H1 (cell line): Measurements from ENCODE around the gene TRA2A. TPM values are rescaled to one million over a fixed set of nuclear protein-coding genes. Genes with fewer than 3 reads are reported as not detected.
A peak's percentile ranks its signal among the peaks of the same experiment; 100 is the strongest.

Source experiments
- BCL11A ChIP-seq, 2 experiments: IDR thresholded peaks; one replicate each; pipeline ENCODE4 v1.6.1; 2011; ENCODE audit warnings: low read depth in 2 of 2, low read length in 2 of 2, mild to moderate bottlenecking in 2 of 2
- BRCA1 ChIP-seq: IDR thresholded peaks from 2 replicates; pipeline ENCODE4 v1.6.1; 2012; ENCODE audit warnings: low read depth, low read length, improper control_type of control experiment
- CBX5 ChIP-seq: fragments of 300-800, 300-1000 bp; sonication (generic); IDR thresholded peaks from 2 replicates; pipeline ENCODE4 v1.7.1; 2016; ENCODE audit warnings: antibody characterized with exemption, low read length, low read depth
- CHD2 ChIP-seq: IDR thresholded peaks from 2 replicates; pipeline ENCODE4 v1.6.1; 2012; ENCODE audit warnings: low read length, improper control_type of control experiment
- CTCF ChIP-seq, 3 experiments: IDR thresholded peaks; 1 replicate in 2 of 3; 2 replicates in 1 of 3; pipeline versions ENCODE4 v1.5.1 to v1.6.1; 2011; ENCODE audit warnings: low read length in 3 of 3, mild to moderate bottlenecking in 3 of 3, inconsistent platforms in 2 of 3, low read depth in 1 of 3, moderate library complexity in 1 of 3; ENCODE audit not compliant: insufficient read depth in 1 of 3; ENCODE audit errors: control extremely low read depth in 1 of 3
- E2F6 ChIP-seq: IDR thresholded peaks from 2 replicates; pipeline ENCODE4 v1.6.1; 2012; ENCODE audit warnings: inconsistent platforms
- EP300 ChIP-seq, 2 experiments: IDR thresholded peaks; 1 replicate in 1 of 2; 2 replicates in 1 of 2; pipeline ENCODE4 v1.6.1; 2011 to 2012; ENCODE audit warnings: low read depth in 2 of 2, low read length in 2 of 2, mild to moderate bottlenecking in 2 of 2, borderline replicate concordance in 1 of 2, inconsistent platforms in 1 of 2, moderate library complexity in 1 of 2
- EZH2 ChIP-seq: fragments of 200-600 bp; sonication (generic); IDR thresholded peaks from 2 replicates; pipeline ENCODE4 v1.7.1; 2012; ENCODE audit warnings: low read depth, mild to moderate bottlenecking, moderate library complexity, low read length, inconsistent platforms; ENCODE audit not compliant: severe bottlenecking
- FOSL1 ChIP-seq: IDR thresholded peaks from 2 replicates; pipeline ENCODE4 v1.6.1; 2011; ENCODE audit warnings: mild to moderate bottlenecking, low read depth, low read length, moderate library complexity; ENCODE audit not compliant: insufficient read depth
- KDM1A ChIP-seq: fragments of 200-600, 300-600 bp; sonication (generic); IDR thresholded peaks from 2 replicates; pipeline ENCODE4 v1.7.1; 2016; ENCODE audit warnings: mild to moderate bottlenecking, low read length, borderline replicate concordance
- MAFK ChIP-seq: IDR thresholded peaks from 2 replicates; pipeline ENCODE4 v1.6.1; 2012; ENCODE audit warnings: low read depth, mild to moderate bottlenecking, improper control_type of control experiment, low read length
- PHF8 ChIP-seq: fragments of 200-600 bp; sonication (generic); conservative IDR thresholded peaks from 2 replicates; pipeline ENCODE4 v1.7.1; 2012; ENCODE audit warnings: low read depth, mild to moderate bottlenecking, inconsistent platforms, low read length, moderate library complexity
- POLR2A ChIP-seq, 2 experiments: IDR thresholded peaks; 1 replicate in 1 of 2; 2 replicates in 1 of 2; pipeline ENCODE4 v1.6.1; 2011; ENCODE audit warnings: low read depth in 2 of 2, low read length in 2 of 2, mild to moderate bottlenecking in 2 of 2; ENCODE audit errors: control extremely low read depth in 1 of 2
- RBBP5 ChIP-seq: IDR thresholded peaks from 2 replicates; pipeline ENCODE4 v1.7.1; 2012; ENCODE audit warnings: low read depth, mild to moderate bottlenecking, inconsistent platforms, low read length, moderate library complexity, borderline replicate concordance
- RFX5 ChIP-seq: IDR thresholded peaks from 2 replicates; pipeline ENCODE4 v1.6.1; 2011; ENCODE audit warnings: low read depth, low read length, improper control_type of control experiment, borderline replicate concordance
- RNF2 ChIP-seq: fragments of 200-900, 300-1000 bp; sonication (generic); IDR thresholded peaks from 2 replicates; pipeline ENCODE4 v1.7.1; 2016; ENCODE audit warnings: borderline replicate concordance, low read depth, mild to moderate bottlenecking, antibody characterized with exemption, low read length; ENCODE audit not compliant: poor library complexity, severe bottlenecking; ENCODE audit errors: missing control alignments
- SIN3A ChIP-seq, 2 experiments: IDR thresholded peaks in 1 of 2; conservative IDR thresholded peaks in 1 of 2; 2 replicates each; pipeline ENCODE4 v1.6.1; 2011 to 2012; ENCODE audit warnings: low read length in 2 of 2, improper control_type of control experiment in 1 of 2, low read depth in 1 of 2, mild to moderate bottlenecking in 1 of 2
- SIRT6 ChIP-seq: IDR thresholded peaks from one replicate; pipeline ENCODE4 v1.7.1; 2012; ENCODE audit warnings: low read length, inconsistent platforms
- SP4 ChIP-seq: IDR thresholded peaks from 2 replicates; pipeline ENCODE4 v1.6.1; 2012; ENCODE audit warnings: low read length, inconsistent platforms
- TAF7 ChIP-seq: optimal IDR thresholded peaks from 2 replicates; pipeline ENCODE3; 2011; ENCODE audit warnings: low read depth, mild to moderate bottlenecking, inconsistent platforms, low read length, moderate library complexity, borderline replicate concordance
- polyA plus RNA-seq, 7 experiments: library from polyadenylated mRNA; depleted of rRNA in 3 of 7; stranded (reverse) in 5 of 7; unstranded in 2 of 7; fragments of >200 nt in 5 of 7; fragments of 200-250 nt in 2 of 7; gene quantifications; 1 replicate in 5 of 7; 2 replicates in 1 of 7; 4 replicates in 1 of 7; pipeline versions ENCODE4 v1.2.1 to v1.2.3, GENCODE V29; 2011 to 2013; ENCODE audit warnings: missing spikeins in 2 of 7, mixed read lengths in 2 of 7
- total RNA-seq: library from RNA; stranded (reverse); fragmentation: NEBNext Ultra II Directional; extraction: Animal tissue kit (Norgen Biotek cat#: 25700); gene quantifications from 2 replicates; pipeline ENCODE4 v1.2.1, GENCODE V29; 2021

The TRA2A gene
- total and polyA plus RNA-seq, 2 of the 8 experiments (the other 6 are each of a cell fraction or from before 2014, with no cell fraction given), result 116 to 125 TPM

GRCh38 chr7:23471106-23471859 lies 60.5 kb downstream of the TRA2A start (continued):
- TF ChIP-seq SIN3A (conservative IDR thresholded peaks at IDR 0.05 in 1 of 2, IDR thresholded peaks at IDR 0.05 in 1 of 2; ENCODE audit: low read depth in 1 of 2, low read length in 2 of 2) (0 out of 4 replicates have a peak, but pooled peaks have one; percentile 9), BCL11A (IDR thresholded peaks at IDR 0.05; ENCODE audit: low read depth in 2 of 2, low read length in 2 of 2) (no peak), SP4 (no peak), TAF7 (peak; percentile 72), POLR2A (IDR thresholded peaks at IDR 0.05; ENCODE audit: control extremely low read depth in 1 of 2, low read depth in 2 of 2, low read length in 2 of 2) (peak in 1 of 2 experiments; percentile 47; a peak in 2 of 3 replicates), E2F6 (no peak), FOSL1 (no peak), CBX5 (no peak), RFX5 (no peak), EP300 (IDR thresholded peaks at IDR 0.05; ENCODE audit: borderline replicate concordance in 1 of 2, low read depth in 2 of 2, low read length in 2 of 2) (no peak), PHF8 (peak; percentile 35; the same call in 1 of the 2 replicates), BRCA1 (no peak), KDM1A (no peak), MAFK (no peak), RBBP5 (0 out of 2 replicates have a peak, but pooled peaks have one; percentile 61), SIRT6 (no peak), EZH2 (no peak), CTCF (IDR thresholded peaks at IDR 0.05; ENCODE audit: control extremely low read depth in 1 of 3, insufficient read depth in 1 of 3, low read depth in 1 of 3, low read length in 3 of 3) (no peak), RNF2 (no peak), CHD2 (0 out of 2 replicates have a peak, but pooled peaks have one; percentile 21)
